Heart right ventricle (tissue), 16 donors: ENCODE data around the gene KCNQ5. TPM values are rescaled to one million over a fixed set of nuclear protein-coding genes. Genes with fewer than 3 reads are reported as not detected.

Experiments used
- ATAC-seq, 8 donors: fragments of 200-7000 bp; cut with Tn5 transposase; one replicate each; pipeline ENCODE4 v1.9.1; 2020; ENCODE audit warnings: mild to moderate bottlenecking in 8 of 8, moderate library complexity in 8 of 8, moderate number of reproducible peaks in 1 of 8
- DNase-seq, 2 donors: peaks; one replicate each; pipeline ENCODE4 v3.0.0-alpha.2; 2020
- H3K27ac ChIP-seq, 10 donors: fragments of 200-600 bp; sonication (generic) in 2 of 10; one replicate each; pipeline versions ENCODE4 v1.5.0 to v1.8.0; 2020 to 2022; ENCODE audit warnings: mild to moderate bottlenecking in 3 of 10
- H3K27me3 ChIP-seq, 7 donors: fragments of 200-600 bp; one replicate each; pipeline ENCODE4 v1.8.0; 2021 to 2022; ENCODE audit warnings: mild to moderate bottlenecking in 2 of 7
- H3K36me3 ChIP-seq, 9 donors: fragments of 200-600 bp; sonication (generic) in 1 of 9; one replicate each; pipeline versions ENCODE4 v1.5.0 to v1.8.0; 2020 to 2022; ENCODE audit warnings: mild to moderate bottlenecking in 2 of 9
- H3K4me1 ChIP-seq, 9 donors: fragments of 200-600 bp; sonication (generic) in 1 of 9; one replicate each; pipeline versions ENCODE4 v1.5.0 to v1.8.0; 2020 to 2022; ENCODE audit warnings: mild to moderate bottlenecking in 4 of 9
- H3K4me3 ChIP-seq, 10 donors: fragments of 200-600 bp; sonication (generic) in 2 of 10; one replicate each; pipeline versions ENCODE4 v1.5.0 to v1.8.0; 2020 to 2022; ENCODE audit warnings: mild to moderate bottlenecking in 7 of 10, moderate library complexity in 2 of 10
- H3K9me3 ChIP-seq, 11 donors: fragments of 200-600 bp in 10 of 11; sonication (generic) in 2 of 11; one replicate each; pipeline versions ENCODE4 v1.5.0 to v1.8.0; 2013 to 2022; ENCODE audit warnings: mild to moderate bottlenecking in 2 of 11, control low read depth in 1 of 11, moderate library complexity in 1 of 11
- CTCF ChIP-seq, 9 donors: fragments of 200-600 bp; sonication (generic) in 2 of 9; IDR thresholded peaks; one replicate each; pipeline versions ENCODE4 v1.5.0 to v1.8.0; 2021 to 2022; ENCODE audit warnings: antibody characterized with exemption in 9 of 9, mild to moderate bottlenecking in 5 of 9, moderate library complexity in 1 of 9
- WGBS, 2 donors: extraction: QIAGEN DNeasy Blood & Tissue Kit; methylation state at CpG; one replicate each; pipeline ENCODE4 v1.1.7; 2013; ENCODE audit warnings: inconsistent platforms in 1 of 2; 5-methylcytosine and 5-hydroxymethylcytosine counted together
- intact Hi-C, 10 donors: fragments of 100-400 bp; cut with DNase I; formaldehyde crosslinking; loops; one replicate each; pipeline versions ENCODE4 v1.11.1 to v1.14.2; 2022
- polyA plus RNA-seq, 2 donors: library from polyadenylated mRNA; stranded (reverse); fragments of 200-250 nt; gene quantifications; one replicate each; pipeline ENCODE4 v1.2.3, GENCODE V29; 2013
- total RNA-seq, 10 donors: library from RNA; stranded (reverse); fragmentation: NEBNext Ultra II Directional in 3 of 10; extraction: Animal tissue kit (Norgen Biotek cat#: 25700) in 3 of 10; gene quantifications; one replicate each; pipeline versions ENCODE4 v1.2.1 to v1.2.4, GENCODE V29; 2021 to 2023
- donor health status: Arrhythmogenic right ventricular cardiomyopathy.
- donor health status: ischemic (EF 13 %, LVEDD 7.1; RV severe dilation, severe dysfunction).
- donor health status: healthy with polysubstance abuse.
- donor health status: DM: no; HTN: yes; CAD: no.
- donor health status: DM: no; HTN: no; CAD: no.
- donor health status: ischemic (EF 25% LVEDD 6.9; RV normal size, moderate dysfunction).
- donor health status: ischemic (EF 25% LVEDD 5.7; RV mildly dilated, moderate dysfunction).
- donor health status: healthy.
- donor health status: DM: yes; HTN: yes; CAD: no.
- donor health status: Ischemic cardiomyopathy.
- donor health status: ischemic (EF 35%, LVEDD 5.7; RV mildly dilated, moderate dysfunction).
- donor health status: nonischemic (EF 11% LVEDD 7.7; RV severe dilation, severe dysfunction).
- donor health status: DM: yes; HTN: yes; CAD: no.
- donor health status: PGD.
- donor health status: ischemic (EF 29% LVEDD 5.4; RV normal size, mild dysfunction).
- donor health status: nonischemic (EF 23%, LVEDD 6.1; RV moderate dilation, normal function).

The KCNQ5 gene
- total and polyA plus RNA-seq, 12 donors = under 0.01 to 0.15 (median 0.12) TPM; not detected in 9

DNA sequence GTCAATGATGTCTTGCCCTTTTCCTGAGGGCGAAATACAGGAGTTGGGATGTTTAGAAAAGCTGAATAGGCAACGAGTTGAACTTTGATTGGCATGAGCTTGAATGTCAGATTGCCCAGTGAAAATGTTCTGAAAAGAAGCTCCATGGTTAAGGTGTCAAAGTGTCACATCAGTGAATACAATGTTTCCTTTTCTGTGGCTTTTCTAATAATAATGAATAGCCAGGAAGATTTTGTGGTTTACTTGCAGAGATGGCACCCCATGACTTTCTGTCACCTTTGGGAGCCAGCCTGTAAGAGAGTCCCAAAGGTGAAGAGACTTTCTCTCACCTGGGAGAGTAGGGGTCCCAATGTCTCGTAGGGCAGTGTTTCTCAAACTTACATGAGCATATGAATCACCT is 119.2 kb downstream of the KCNQ5 start:
- TF ChIP-seq CTCF (IDR thresholded peaks at IDR 0.05) = no peak
- intact Hi-C loops = no loop called here
- Histone ChIP-seq H3K9me3 (no peaks in the 10 kb centered on the region), H3K27ac (no peak overlapping the region), H3K27me3 (no peaks in the 10 kb centered on the region), H3K36me3 (no peaks in the 10 kb centered on the region), H3K4me1 (no peaks in the 10 kb centered on the region), H3K4me3 (no peak overlapping the region)
- DNase-seq (no peak), ATAC-seq (no peak)
- 77 to 79% methylated on average over 3 of the region's 3 CpGs for WGBS, 2 donors

DNA sequence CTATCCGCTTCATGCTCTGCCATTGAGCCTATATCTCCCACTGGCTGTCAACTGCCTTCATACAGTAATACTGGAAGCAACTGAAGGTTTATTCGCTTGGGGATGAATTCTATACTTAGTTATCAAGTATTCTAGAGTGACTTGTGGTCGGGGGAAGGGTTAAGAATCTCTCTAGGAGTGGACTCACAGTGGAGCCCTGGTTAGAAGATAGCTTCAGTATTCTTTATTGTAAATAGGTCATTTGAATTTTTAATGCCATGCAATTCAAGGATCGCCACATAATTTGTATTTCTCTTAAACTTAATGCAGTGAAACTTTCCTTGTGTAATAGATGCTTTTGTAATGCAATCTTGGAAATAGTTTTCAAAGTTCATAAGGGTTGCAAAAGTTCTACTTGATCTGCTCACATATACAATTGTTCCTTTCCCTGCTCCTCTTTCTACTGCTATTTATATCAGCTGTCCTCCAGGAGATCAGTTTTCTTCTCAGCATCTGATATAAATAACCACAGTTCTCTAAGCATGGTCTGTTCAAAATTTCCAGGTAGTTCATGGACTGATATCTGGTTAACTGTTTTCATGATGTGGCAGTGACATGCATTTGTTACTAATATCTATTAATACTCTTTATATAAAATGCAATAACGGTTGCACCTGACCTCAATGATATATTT is 120.3 kb downstream of the KCNQ5 start:
- Histone ChIP-seq H3K4me1 (no peaks in the 10 kb centered on the region), H3K9me3 (no peaks in the 10 kb centered on the region), H3K4me3 (no peak overlapping the region), H3K36me3 (no peaks in the 10 kb centered on the region), H3K27me3 (no peaks in the 10 kb centered on the region), H3K27ac (no peak overlapping the region)
- intact Hi-C loops = no loop called here
- no peak for ATAC-seq
- WGBS, 2 donors = 71 to 72% methylated on average over 5 of the region's 5 CpGs
- TF ChIP-seq CTCF (IDR thresholded peaks at IDR 0.05) = no peak
- DNase-seq = no peak

DNA sequence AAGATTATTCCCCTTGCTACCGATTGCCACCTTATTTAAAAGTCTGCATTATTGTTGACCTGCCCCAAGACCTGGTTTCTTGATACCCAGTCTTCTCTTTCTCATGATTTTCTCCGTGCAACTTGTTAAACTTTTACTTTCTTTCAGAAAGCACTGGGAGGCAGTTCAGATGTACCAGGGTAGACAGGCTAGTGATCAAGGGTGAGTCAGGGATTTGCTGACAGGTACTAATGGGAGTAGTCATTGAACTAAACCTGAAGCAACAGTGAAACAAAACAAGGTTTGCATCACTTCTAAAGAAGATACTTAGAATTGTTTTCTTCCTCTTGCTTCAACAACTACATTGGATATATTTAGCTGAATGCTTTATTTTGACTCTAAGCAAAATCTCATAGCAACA is 124.4 kb downstream of the KCNQ5 start:
- WGBS, 2 donors = 67 to 74% methylated on average over 2 of the region's 2 CpGs
- Histone ChIP-seq H3K9me3 (no peaks in the 10 kb centered on the region), H3K27ac (no peak overlapping the region), H3K4me3 (no peak overlapping the region), H3K36me3 (no peaks in the 10 kb centered on the region), H3K4me1 (no peaks in the 10 kb centered on the region), H3K27me3 (no peaks in the 10 kb centered on the region)
- DNase-seq (no peak), ATAC-seq (no peak)
- TF ChIP-seq CTCF (IDR thresholded peaks at IDR 0.05) = no peak
- intact Hi-C loops = no loop called here

GRCh38 chr6:72748759-72749158 is 126.9 kb downstream of the KCNQ5 start:
- H3K4me1 ChIP-seq = no peaks in the 10 kb centered on the region
- 36 to 55% methylated on average over 1 of the region's 1 CpG for WGBS, 2 donors
- H3K36me3 ChIP-seq = no peaks in the 10 kb centered on the region
- intact Hi-C loops = no loop called here
- no peaks in the 10 kb centered on the region for H3K27me3 ChIP-seq
- no peak overlapping the region for H3K27ac ChIP-seq
- H3K4me3 ChIP-seq = no peak overlapping the region
- TF ChIP-seq CTCF (IDR thresholded peaks at IDR 0.05) = no peak
- ATAC-seq (no peak), DNase-seq (no peak)
- H3K9me3 ChIP-seq = no peaks in the 10 kb centered on the region
